WTC11 (cell line): ENCODE measurements around the gene RAB35. TPM values are rescaled to one million over a fixed set of nuclear protein-coding genes. Genes with fewer than 3 reads are reported as not detected.

Experiments
- ATAC-seq: fragments of 200-7000 bp; cut with Tn5 transposase; 2 replicates; pipeline ENCODE4 v1.10.0; 2021; ENCODE audit warnings: mild to moderate bottlenecking, moderate library complexity
- CTCF ChIA-PET: fragments of 300-600 bp; sonication (Branson Sonifier 250); formaldehyde crosslinking; loops from one replicate; lab custom pipeline; 2021; ENCODE audit warnings: antibody characterized with exemption; lab: Charles Lee
- POLR2A ChIA-PET: fragments of 350-600 bp; sonication (Branson Sonifier 250); formaldehyde crosslinking; loops from one replicate; lab custom pipeline; 2021; ENCODE audit warnings: antibody characterized with exemption; lab: Charles Lee
- DNase-seq: peaks from one replicate; pipeline ENCODE4 v3.0.0; 2021; ENCODE audit warnings: low spot score
- H3K27ac Mint-ChIP-seq: 2 replicates; pipeline ENCODE4 v1.8.0; 2021; ENCODE audit warnings: mixed read lengths
- H3K27me3 Mint-ChIP-seq: 2 replicates; pipeline ENCODE4 v1.8.0; 2021; ENCODE audit warnings: low read depth, mild to moderate bottlenecking, moderate library complexity, mixed read lengths
- H3K36me3 Mint-ChIP-seq: 2 replicates; pipeline ENCODE4 v1.8.0; 2021; ENCODE audit warnings: mixed read lengths
- H3K4me1 Mint-ChIP-seq: 2 replicates; pipeline ENCODE4 v1.8.0; 2022; ENCODE audit warnings: mixed read lengths
- H3K4me3 Mint-ChIP-seq: 2 replicates; pipeline ENCODE4 v1.8.0; 2021; ENCODE audit warnings: mild to moderate bottlenecking, moderate library complexity, mixed read lengths
- H3K9me3 Mint-ChIP-seq: 2 replicates; pipeline ENCODE4 v1.8.0; 2021; ENCODE audit warnings: mixed read lengths
- CREB1 ChIP-seq: sonication (generic); formaldehyde crosslinking; IDR thresholded peaks from 2 replicates; pipeline ENCODE4 v1.8.0; 2023; ENCODE audit warnings: mild to moderate bottlenecking, missing genetic modification reagents
- CREM ChIP-seq: sonication (generic); formaldehyde crosslinking; IDR thresholded peaks from 2 replicates; pipeline ENCODE4 v1.8.1; 2022; ENCODE audit warnings: mild to moderate bottlenecking, missing genetic modification reagents, moderate library complexity
- EMX1 ChIP-seq: fragments of 250-450 bp; sonication (Bioruptor Pico); IDR thresholded peaks from 2 replicates; pipeline ENCODE4 v1.8.0; 2021; ENCODE audit warnings: mild to moderate bottlenecking
- ETV6 ChIP-seq: sonication (generic); formaldehyde crosslinking; IDR thresholded peaks from 2 replicates; pipeline ENCODE4 v1.8.1; 2022; ENCODE audit warnings: mild to moderate bottlenecking, missing genetic modification reagents
- FOXP1 ChIP-seq: sonication (generic); formaldehyde crosslinking; IDR thresholded peaks from 2 replicates; pipeline ENCODE4 v1.8.0; 2022; ENCODE audit warnings: missing genetic modification reagents, mild to moderate bottlenecking, moderate library complexity, borderline replicate concordance
- KAT7 ChIP-seq: sonication (generic); formaldehyde crosslinking; IDR thresholded peaks from 2 replicates; pipeline ENCODE4 v1.8.1; 2023; ENCODE audit warnings: missing genetic modification reagents, mild to moderate bottlenecking, borderline replicate concordance
- NR3C1 ChIP-seq: sonication (generic); formaldehyde crosslinking; conservative IDR thresholded peaks from 2 replicates; pipeline ENCODE4 v1.8.1; 2023; ENCODE audit warnings: low read depth, mild to moderate bottlenecking, missing genetic modification reagents
- OVOL2 ChIP-seq: fragments of 250-450 bp; sonication (Bioruptor Pico); IDR thresholded peaks from 2 replicates; pipeline ENCODE4 v1.9.0; 2021; ENCODE audit warnings: mild to moderate bottlenecking, borderline replicate concordance
- SMAD3 ChIP-seq: sonication (generic); formaldehyde crosslinking; IDR thresholded peaks from 2 replicates; pipeline ENCODE4 v1.8.0; 2022; ENCODE audit warnings: missing genetic modification reagents, mild to moderate bottlenecking, borderline replicate concordance
- SOX15 ChIP-seq: fragments of 250-450 bp; sonication (Bioruptor Pico); IDR thresholded peaks from 2 replicates; pipeline ENCODE4 v1.9.0; 2021; ENCODE audit warnings: mild to moderate bottlenecking
- TP53 ChIP-seq: sonication (generic); formaldehyde crosslinking; IDR thresholded peaks from 2 replicates; pipeline ENCODE4 v1.8.1; 2023; ENCODE audit warnings: mild to moderate bottlenecking, missing genetic modification reagents
- ZNF317 ChIP-seq: sonication (generic); formaldehyde crosslinking; IDR thresholded peaks from 2 replicates; pipeline ENCODE4 v1.8.1; 2023; ENCODE audit warnings: low read depth, mild to moderate bottlenecking, moderate library complexity, missing genetic modification reagents, borderline replicate concordance
- ZNF416 ChIP-seq: fragments of 250-450 bp; sonication (Bioruptor Pico); IDR thresholded peaks from 2 replicates; pipeline ENCODE4 v1.9.0; 2021; ENCODE audit warnings: mild to moderate bottlenecking, inconsistent platforms
- ZNF423 ChIP-seq: fragments of 250-450 bp; sonication (Bioruptor Pico); IDR thresholded peaks from 2 replicates; pipeline ENCODE4 v2.1.2; 2022; ENCODE audit warnings: mild to moderate bottlenecking, moderate library complexity
- ZNF671 ChIP-seq: fragments of 250-450 bp; sonication (Bioruptor Pico); IDR thresholded peaks from 2 replicates; pipeline ENCODE4 v1.8.0; 2021; ENCODE audit warnings: mild to moderate bottlenecking
- total RNA-seq: library from RNA; stranded (reverse); gene quantifications from 3 replicates; pipeline ENCODE4 v1.2.3, GENCODE V29; 2021
- TF ChIP-seq, protein P1 (sequence below): sonication (generic); formaldehyde crosslinking; conservative IDR thresholded peaks from 2 replicates; pipeline ENCODE4 v1.8.1; 2023; ENCODE audit warnings: mild to moderate bottlenecking, low read depth, missing genetic modification reagents, moderate library complexity
- TF ChIP-seq, protein P2 (sequence below): sonication (generic); formaldehyde crosslinking; IDR thresholded peaks from 2 replicates; pipeline ENCODE4 v1.8.1; 2023; ENCODE audit warnings: mild to moderate bottlenecking, moderate library complexity, missing genetic modification reagents
- TF ChIP-seq, protein P3 (sequence below): sonication (generic); formaldehyde crosslinking; IDR thresholded peaks from 2 replicates; pipeline ENCODE4 v1.8.1; 2023; ENCODE audit warnings: mild to moderate bottlenecking, missing genetic modification reagents
- TF ChIP-seq, protein P4 (sequence below): sonication (generic); formaldehyde crosslinking; IDR thresholded peaks from 2 replicates; pipeline ENCODE4 v1.8.1; 2023; ENCODE audit warnings: mild to moderate bottlenecking, missing genetic modification reagents, moderate library complexity
- TF ChIP-seq, protein P5 (sequence below): sonication (generic); formaldehyde crosslinking; IDR thresholded peaks from 2 replicates; pipeline ENCODE4 v1.8.1; 2022; ENCODE audit warnings: low read depth, mild to moderate bottlenecking, moderate library complexity, missing genetic modification reagents, borderline replicate concordance
- TF ChIP-seq, protein P6 (sequence below): fragments of 200-600 bp; IDR thresholded peaks from 2 replicates; pipeline ENCODE4 v1.8.0; 2022; ENCODE audit warnings: antibody characterized with exemption
- TF ChIP-seq, protein P7 (sequence below): sonication (generic); formaldehyde crosslinking; IDR thresholded peaks from 2 replicates; pipeline ENCODE4 v1.8.0; 2023; ENCODE audit warnings: missing genetic modification reagents, mild to moderate bottlenecking, borderline replicate concordance

The RAB35 gene
- total RNA-seq, 1 experiment from 2014 or later = 44.5 TPM

DNA sequence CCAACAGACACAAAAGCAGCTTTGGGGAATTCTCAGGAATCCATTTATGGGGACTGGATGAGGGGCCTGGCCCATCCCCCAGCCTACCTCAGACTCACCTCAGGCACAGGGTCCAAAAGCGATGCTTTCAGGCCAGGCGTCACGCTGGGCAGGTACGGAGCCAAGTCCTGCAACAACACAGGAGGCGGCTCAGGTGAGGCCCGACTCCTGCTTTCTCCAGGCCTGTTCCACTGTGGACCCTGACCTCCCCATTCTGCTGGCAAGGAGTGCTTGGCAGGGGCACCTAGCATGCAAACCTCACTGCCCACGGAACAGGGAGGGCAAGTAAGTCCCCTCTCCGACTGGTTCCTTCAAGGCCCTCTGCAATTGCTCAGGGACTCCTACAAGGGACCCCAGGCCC, 28.6 kb upstream of the RAB35 start:
- TF ChIP-seq CREM (no peak), SMAD3 (CRISPR knock-in tag) (no peak), ZNF671 (no peak), ZNF416 (CRISPR knock-in tag) (no peak), ZNF423 (CRISPR knock-in tag) (no peak), EMX1 (CRISPR knock-in tag) (no peak)
- TF ChIP-seq, protein P1, sequence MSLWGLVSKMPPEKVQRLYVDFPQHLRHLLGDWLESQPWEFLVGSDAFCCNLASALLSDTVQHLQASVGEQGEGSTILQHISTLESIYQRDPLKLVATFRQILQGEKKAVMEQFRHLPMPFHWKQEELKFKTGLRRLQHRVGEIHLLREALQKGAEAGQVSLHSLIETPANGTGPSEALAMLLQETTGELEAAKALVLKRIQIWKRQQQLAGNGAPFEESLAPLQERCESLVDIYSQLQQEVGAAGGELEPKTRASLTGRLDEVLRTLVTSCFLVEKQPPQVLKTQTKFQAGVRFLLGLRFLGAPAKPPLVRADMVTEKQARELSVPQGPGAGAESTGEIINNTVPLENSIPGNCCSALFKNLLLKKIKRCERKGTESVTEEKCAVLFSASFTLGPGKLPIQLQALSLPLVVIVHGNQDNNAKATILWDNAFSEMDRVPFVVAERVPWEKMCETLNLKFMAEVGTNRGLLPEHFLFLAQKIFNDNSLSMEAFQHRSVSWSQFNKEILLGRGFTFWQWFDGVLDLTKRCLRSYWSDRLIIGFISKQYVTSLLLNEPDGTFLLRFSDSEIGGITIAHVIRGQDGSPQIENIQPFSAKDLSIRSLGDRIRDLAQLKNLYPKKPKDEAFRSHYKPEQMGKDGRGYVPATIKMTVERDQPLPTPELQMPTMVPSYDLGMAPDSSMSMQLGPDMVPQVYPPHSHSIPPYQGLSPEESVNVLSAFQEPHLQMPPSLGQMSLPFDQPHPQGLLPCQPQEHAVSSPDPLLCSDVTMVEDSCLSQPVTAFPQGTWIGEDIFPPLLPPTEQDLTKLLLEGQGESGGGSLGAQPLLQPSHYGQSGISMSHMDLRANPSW (CRISPR knock-in tag) = no peak
- TF ChIP-seq, protein P2, sequence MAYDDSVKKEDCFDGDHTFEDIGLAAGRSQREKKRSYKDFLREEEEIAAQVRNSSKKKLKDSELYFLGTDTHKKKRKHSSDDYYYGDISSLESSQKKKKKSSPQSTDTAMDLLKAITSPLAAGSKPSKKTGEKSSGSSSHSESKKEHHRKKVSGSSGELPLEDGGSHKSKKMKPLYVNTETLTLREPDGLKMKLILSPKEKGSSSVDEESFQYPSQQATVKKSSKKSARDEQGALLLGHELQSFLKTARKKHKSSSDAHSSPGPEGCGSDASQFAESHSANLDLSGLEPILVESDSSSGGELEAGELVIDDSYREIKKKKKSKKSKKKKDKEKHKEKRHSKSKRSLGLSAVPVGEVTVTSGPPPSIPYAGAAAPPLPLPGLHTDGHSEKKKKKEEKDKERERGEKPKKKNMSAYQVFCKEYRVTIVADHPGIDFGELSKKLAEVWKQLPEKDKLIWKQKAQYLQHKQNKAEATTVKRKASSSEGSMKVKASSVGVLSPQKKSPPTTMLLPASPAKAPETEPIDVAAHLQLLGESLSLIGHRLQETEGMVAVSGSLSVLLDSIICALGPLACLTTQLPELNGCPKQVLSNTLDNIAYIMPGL = no peak
- TF ChIP-seq, protein P3, sequence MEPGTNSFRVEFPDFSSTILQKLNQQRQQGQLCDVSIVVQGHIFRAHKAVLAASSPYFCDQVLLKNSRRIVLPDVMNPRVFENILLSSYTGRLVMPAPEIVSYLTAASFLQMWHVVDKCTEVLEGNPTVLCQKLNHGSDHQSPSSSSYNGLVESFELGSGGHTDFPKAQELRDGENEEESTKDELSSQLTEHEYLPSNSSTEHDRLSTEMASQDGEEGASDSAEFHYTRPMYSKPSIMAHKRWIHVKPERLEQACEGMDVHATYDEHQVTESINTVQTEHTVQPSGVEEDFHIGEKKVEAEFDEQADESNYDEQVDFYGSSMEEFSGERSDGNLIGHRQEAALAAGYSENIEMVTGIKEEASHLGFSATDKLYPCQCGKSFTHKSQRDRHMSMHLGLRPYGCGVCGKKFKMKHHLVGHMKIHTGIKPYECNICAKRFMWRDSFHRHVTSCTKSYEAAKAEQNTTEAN (CRISPR knock-in tag) = no peak
- DNase-seq (no peak), ATAC-seq (no peak)
- no peak overlapping the region for H3K4me3 Mint-ChIP-seq
- H3K4me1 Mint-ChIP-seq = no peaks in the 10 kb centered on the region
- CTCF ChIA-PET = no interaction called here
- H3K9me3 Mint-ChIP-seq = no peaks in the 10 kb centered on the region
- H3K27me3 Mint-ChIP-seq = no peaks in the 10 kb centered on the region
- no peak overlapping the region for H3K27ac Mint-ChIP-seq
- POLR2A ChIA-PET = no interaction called here
- peaks cover 84% of the 10 kb centered on the region for H3K36me3 Mint-ChIP-seq

DNA sequence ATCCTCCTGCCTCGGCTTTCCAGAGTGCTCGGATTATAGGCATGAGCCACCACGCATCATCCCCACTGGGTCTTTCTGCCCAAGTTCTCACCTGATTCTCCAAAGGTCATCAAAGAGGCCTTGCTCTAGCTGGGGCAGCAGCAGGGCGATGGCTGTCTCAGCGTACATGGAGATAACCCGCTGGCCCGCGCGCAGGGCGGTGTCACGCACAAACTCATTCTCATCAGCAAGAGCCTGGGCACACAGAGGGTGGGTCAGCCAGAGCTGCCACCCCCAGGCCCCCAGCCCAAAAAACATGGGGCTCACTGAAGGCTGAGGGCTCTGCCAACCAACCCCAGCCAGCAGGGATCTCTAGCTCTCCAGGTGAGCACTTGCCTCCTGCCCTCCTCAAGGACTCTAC, 27.7 kb upstream of the RAB35 start:
- no peak for ATAC-seq
- CTCF ChIA-PET = no interaction called here
- POLR2A ChIA-PET = no interaction called here
- Mint-ChIP-seq H3K27me3 (no peaks in the 10 kb centered on the region), H3K36me3 (peaks cover 85% of the 10 kb centered on the region), H3K4me3 (no peak overlapping the region), H3K27ac (no peak overlapping the region), H3K4me1 (no peaks in the 10 kb centered on the region), H3K9me3 (no peaks in the 10 kb centered on the region)
- DNase-seq = no peak
- TF ChIP-seq ZNF317 (no peak), NR3C1 (no peak), SMAD3 (CRISPR knock-in tag) (no peak), FOXP1 (CRISPR knock-in tag) (no peak), OVOL2 (CRISPR knock-in tag) (no peak), TP53 (CRISPR knock-in tag) (no peak), SOX15 (CRISPR knock-in tag) (no peak), KAT7 (CRISPR knock-in tag) (no peak), CREB1 (no peak), ETV6 (CRISPR knock-in tag) (no peak), EMX1 (CRISPR knock-in tag) (no peak)
- TF ChIP-seq, protein P4, sequence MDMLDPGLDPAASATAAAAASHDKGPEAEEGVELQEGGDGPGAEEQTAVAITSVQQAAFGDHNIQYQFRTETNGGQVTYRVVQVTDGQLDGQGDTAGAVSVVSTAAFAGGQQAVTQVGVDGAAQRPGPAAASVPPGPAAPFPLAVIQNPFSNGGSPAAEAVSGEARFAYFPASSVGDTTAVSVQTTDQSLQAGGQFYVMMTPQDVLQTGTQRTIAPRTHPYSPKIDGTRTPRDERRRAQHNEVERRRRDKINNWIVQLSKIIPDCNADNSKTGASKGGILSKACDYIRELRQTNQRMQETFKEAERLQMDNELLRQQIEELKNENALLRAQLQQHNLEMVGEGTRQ = no peak
- TF ChIP-seq, protein P5, sequence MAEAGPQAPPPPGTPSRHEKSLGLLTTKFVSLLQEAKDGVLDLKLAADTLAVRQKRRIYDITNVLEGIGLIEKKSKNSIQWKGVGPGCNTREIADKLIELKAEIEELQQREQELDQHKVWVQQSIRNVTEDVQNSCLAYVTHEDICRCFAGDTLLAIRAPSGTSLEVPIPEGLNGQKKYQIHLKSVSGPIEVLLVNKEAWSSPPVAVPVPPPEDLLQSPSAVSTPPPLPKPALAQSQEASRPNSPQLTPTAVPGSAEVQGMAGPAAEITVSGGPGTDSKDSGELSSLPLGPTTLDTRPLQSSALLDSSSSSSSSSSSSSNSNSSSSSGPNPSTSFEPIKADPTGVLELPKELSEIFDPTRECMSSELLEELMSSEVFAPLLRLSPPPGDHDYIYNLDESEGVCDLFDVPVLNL (CRISPR knock-in tag) = no peak
- TF ChIP-seq, protein P6, sequence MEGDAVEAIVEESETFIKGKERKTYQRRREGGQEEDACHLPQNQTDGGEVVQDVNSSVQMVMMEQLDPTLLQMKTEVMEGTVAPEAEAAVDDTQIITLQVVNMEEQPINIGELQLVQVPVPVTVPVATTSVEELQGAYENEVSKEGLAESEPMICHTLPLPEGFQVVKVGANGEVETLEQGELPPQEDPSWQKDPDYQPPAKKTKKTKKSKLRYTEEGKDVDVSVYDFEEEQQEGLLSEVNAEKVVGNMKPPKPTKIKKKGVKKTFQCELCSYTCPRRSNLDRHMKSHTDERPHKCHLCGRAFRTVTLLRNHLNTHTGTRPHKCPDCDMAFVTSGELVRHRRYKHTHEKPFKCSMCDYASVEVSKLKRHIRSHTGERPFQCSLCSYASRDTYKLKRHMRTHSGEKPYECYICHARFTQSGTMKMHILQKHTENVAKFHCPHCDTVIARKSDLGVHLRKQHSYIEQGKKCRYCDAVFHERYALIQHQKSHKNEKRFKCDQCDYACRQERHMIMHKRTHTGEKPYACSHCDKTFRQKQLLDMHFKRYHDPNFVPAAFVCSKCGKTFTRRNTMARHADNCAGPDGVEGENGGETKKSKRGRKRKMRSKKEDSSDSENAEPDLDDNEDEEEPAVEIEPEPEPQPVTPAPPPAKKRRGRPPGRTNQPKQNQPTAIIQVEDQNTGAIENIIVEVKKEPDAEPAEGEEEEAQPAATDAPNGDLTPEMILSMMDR = no peak
- TF ChIP-seq, protein P7, sequence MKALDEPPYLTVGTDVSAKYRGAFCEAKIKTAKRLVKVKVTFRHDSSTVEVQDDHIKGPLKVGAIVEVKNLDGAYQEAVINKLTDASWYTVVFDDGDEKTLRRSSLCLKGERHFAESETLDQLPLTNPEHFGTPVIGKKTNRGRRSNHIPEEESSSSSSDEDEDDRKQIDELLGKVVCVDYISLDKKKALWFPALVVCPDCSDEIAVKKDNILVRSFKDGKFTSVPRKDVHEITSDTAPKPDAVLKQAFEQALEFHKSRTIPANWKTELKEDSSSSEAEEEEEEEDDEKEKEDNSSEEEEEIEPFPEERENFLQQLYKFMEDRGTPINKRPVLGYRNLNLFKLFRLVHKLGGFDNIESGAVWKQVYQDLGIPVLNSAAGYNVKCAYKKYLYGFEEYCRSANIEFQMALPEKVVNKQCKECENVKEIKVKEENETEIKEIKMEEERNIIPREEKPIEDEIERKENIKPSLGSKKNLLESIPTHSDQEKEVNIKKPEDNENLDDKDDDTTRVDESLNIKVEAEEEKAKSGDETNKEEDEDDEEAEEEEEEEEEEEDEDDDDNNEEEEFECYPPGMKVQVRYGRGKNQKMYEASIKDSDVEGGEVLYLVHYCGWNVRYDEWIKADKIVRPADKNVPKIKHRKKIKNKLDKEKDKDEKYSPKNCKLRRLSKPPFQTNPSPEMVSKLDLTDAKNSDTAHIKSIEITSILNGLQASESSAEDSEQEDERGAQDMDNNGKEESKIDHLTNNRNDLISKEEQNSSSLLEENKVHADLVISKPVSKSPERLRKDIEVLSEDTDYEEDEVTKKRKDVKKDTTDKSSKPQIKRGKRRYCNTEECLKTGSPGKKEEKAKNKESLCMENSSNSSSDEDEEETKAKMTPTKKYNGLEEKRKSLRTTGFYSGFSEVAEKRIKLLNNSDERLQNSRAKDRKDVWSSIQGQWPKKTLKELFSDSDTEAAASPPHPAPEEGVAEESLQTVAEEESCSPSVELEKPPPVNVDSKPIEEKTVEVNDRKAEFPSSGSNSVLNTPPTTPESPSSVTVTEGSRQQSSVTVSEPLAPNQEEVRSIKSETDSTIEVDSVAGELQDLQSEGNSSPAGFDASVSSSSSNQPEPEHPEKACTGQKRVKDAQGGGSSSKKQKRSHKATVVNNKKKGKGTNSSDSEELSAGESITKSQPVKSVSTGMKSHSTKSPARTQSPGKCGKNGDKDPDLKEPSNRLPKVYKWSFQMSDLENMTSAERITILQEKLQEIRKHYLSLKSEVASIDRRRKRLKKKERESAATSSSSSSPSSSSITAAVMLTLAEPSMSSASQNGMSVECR (CRISPR knock-in tag) = no peak
